ENCODE results near the gene AMT.

AMT gene

GRCh38 chr3:49387721-49388120, 34.6 kb downstream of the AMT start:
- no peak for DNase-seq

- no peak for DNase-seq
Observed at GRCh38 chr3:49386056-49386756, 36.1 kb downstream of the AMT start.

- no peak for DNase-seq
Observed at GRCh38 chr3:49385617-49386016, 36.7 kb downstream of the AMT start.

- no peak for DNase-seq
Observed at GRCh38 chr3:49383387-49383786, 38.9 kb downstream of the AMT start.

GRCh38 chr3:49378249-49378895, 43.9 kb downstream of the AMT start:
- no peak for DNase-seq

GRCh38 chr3:49377483-49377882, 44.8 kb downstream of the AMT start:
- no peak for DNase-seq

GRCh38 chr3:49371946-49372345, 50.3 kb downstream of the AMT start:
- DNase-seq: no peak

GRCh38 chr3:49370585-49371290, 51.5 kb downstream of the AMT start:
- DNase-seq: no peak
